GM18505 (cell line): ENCODE data around the gene GATA3.
"Not testable (repeated sequence)": the region's sequence is repeated elsewhere in the genome, so short reads cannot be mapped to it uniquely, and the experiment has no call there.

Source experiments
- ATAC-seq: cut with Tn5 transposase; IDR thresholded peaks from one replicate; pipeline ENCODE4 v1.9.1; 2021; ENCODE audit not compliant: unreplicated experiment
- POLR2A ChIP-seq: IDR thresholded peaks from 4 replicates; pipeline ENCODE4 v1.6.1; 2011; ENCODE audit warnings: borderline replicate concordance; ENCODE audit not compliant: insufficient read depth, insufficient read length; ENCODE audit errors: extremely low read depth

Gene GATA3

GRCh38 chr10:8054494-8055407 is at the start of gene GATA3:
Gene GATA3 (plus strand): TSS chr10:8054688. CDS start chr10:8055656, 968 bp downstream.
- ATAC-seq, result peak; percentile 34
- TF ChIP-seq POLR2A, result peak; percentile 66

GRCh38 chr10:8006274-8006999 is 48.1 kb upstream of the GATA3 start:
- ATAC-seq, result no peak
- TF ChIP-seq POLR2A, result no peak

- no peak for ATAC-seq
Measured at GRCh38 chr10:8009031-8009430, 45.5 kb upstream of the GATA3 start.

GRCh38 chr10:8013006-8013405 is 41.5 kb upstream of the GATA3 start:
- TF ChIP-seq POLR2A, result no peak
- ATAC-seq, result no peak

More at GRCh38 chr10:8009031-8009430, 45.5 kb upstream of the GATA3 start:
- no peak for TF ChIP-seq POLR2A

- no peak for TF ChIP-seq POLR2A
- ATAC-seq, result no peak
Measured at GRCh38 chr10:8013619-8014018, 40.9 kb upstream of the GATA3 start.

GRCh38 chr10:8014649-8015048 is 39.8 kb upstream of the GATA3 start:
- ATAC-seq, result no peak
- no peak for TF ChIP-seq POLR2A

GRCh38 chr10:8017277-8017676 is 37.2 kb upstream of the GATA3 start:
- TF ChIP-seq POLR2A, result no peak
- no peak for ATAC-seq

GRCh38 chr10:8023321-8023720 is 31.2 kb upstream of the GATA3 start:
- ATAC-seq, result no peak
- TF ChIP-seq POLR2A, result no peak

GRCh38 chr10:8023851-8024250 is 30.6 kb upstream of the GATA3 start:
- TF ChIP-seq POLR2A, result no peak
- no peak for ATAC-seq

- no peak for ATAC-seq
- no peak for TF ChIP-seq POLR2A
Measured at GRCh38 chr10:8026349-8027259, 27.9 kb upstream of the GATA3 start.

- not testable (repeated sequence) for ATAC-seq
Measured at GRCh38 chr10:8031211-8031610, 23.3 kb upstream of the GATA3 start.

GRCh38 chr10:8032558-8032957 is 21.9 kb upstream of the GATA3 start:
- no peak for ATAC-seq
- TF ChIP-seq POLR2A, result no peak
